DMS 273 (cell line): Measurements from ENCODE around the gene ID3.

Source experiments
- DNase-seq: peaks from one replicate; lab custom pipeline; 2025; ENCODE audit not compliant: unreplicated experiment; lab: John Stamatoyannopoulos, UW

The ID3 gene

GRCh38 chr1:23559136-23559984 is at the start of gene ID3:
Gene ID3, minus strand, starts transcription at chr1:23559501. Its CDS starts 75 bp downstream, at chr1:23559426.
- DNase-seq, result peak; percentile 98

GRCh38 chr1:23607944-23608343 is 48.6 kb upstream of the ID3 start:
- no peak for DNase-seq

GRCh38 chr1:23601968-23602876 is 42.9 kb upstream of the ID3 start:
- DNase-seq, result no peak

- DNase-seq, result no peak
Observed at GRCh38 chr1:23601135-23601967, 42.0 kb upstream of the ID3 start.

- no peak for DNase-seq
Observed at GRCh38 chr1:23600283-23600682, 41.0 kb upstream of the ID3 start.

- no peak for DNase-seq
Observed at GRCh38 chr1:23599125-23599524, 39.8 kb upstream of the ID3 start.

- peak; percentile 19 for DNase-seq
Observed at GRCh38 chr1:23598424-23598823, 39.1 kb upstream of the ID3 start.

GRCh38 chr1:23597635-23598388 is 38.5 kb upstream of the ID3 start:
- peak; percentile 37 for DNase-seq

- DNase-seq, result no peak
Observed at GRCh38 chr1:23596382-23597358, 37.4 kb upstream of the ID3 start.

- DNase-seq, result no peak
Observed at GRCh38 chr1:23594927-23595353, 35.6 kb upstream of the ID3 start.

- no peak for DNase-seq
Observed at GRCh38 chr1:23594149-23594907, 35.0 kb upstream of the ID3 start.

GRCh38 chr1:23593556-23594148 is 34.4 kb upstream of the ID3 start:
- DNase-seq, result peak; percentile 69

- DNase-seq, result no peak
Observed at GRCh38 chr1:23593042-23593521, 33.8 kb upstream of the ID3 start.

- peak; percentile 95 for DNase-seq
Observed at GRCh38 chr1:23592209-23592892, 33.0 kb upstream of the ID3 start.

GRCh38 chr1:23591460-23592208 is 32.3 kb upstream of the ID3 start:
- peak; percentile 89 for DNase-seq

GRCh38 chr1:23590058-23590783 is 30.9 kb upstream of the ID3 start:
- DNase-seq, result peak; percentile 41
